Activated naive CD8-positive, alpha-beta T cell treated with anti-CD3 and anti-CD28 coated beads for 36 hours (primary cell): ENCODE measurements around the gene USP6. TPM values are rescaled to one million over a fixed set of nuclear protein-coding genes. Genes with fewer than 3 reads are reported as not detected.
A peak's percentile ranks its signal among the peaks of the same experiment; 100 is the strongest.
"Not testable (repeated sequence)": the region's sequence is repeated elsewhere in the genome, so short reads cannot be mapped to it uniquely, and the experiment has no call there.

ENCODE experiments used
- DNase-seq: peaks from one replicate; pipeline ENCODE4 v3.0.0; 2021
- H3K27ac Mint-ChIP-seq: one replicate; pipeline ENCODE4 v1.8.0; 2022; ENCODE audit warnings: mild to moderate bottlenecking, moderate library complexity, mixed read lengths
- H3K27me3 Mint-ChIP-seq: one replicate; pipeline ENCODE4 v1.8.0; 2022; ENCODE audit warnings: mild to moderate bottlenecking, mixed read lengths
- H3K36me3 Mint-ChIP-seq: one replicate; pipeline ENCODE4 v1.8.0; 2021; ENCODE audit warnings: mild to moderate bottlenecking, mixed read lengths
- H3K4me1 Mint-ChIP-seq: one replicate; pipeline ENCODE4 v1.8.0; 2021; ENCODE audit warnings: mixed read lengths
- H3K4me3 Mint-ChIP-seq: one replicate; pipeline ENCODE4 v1.8.0; 2022; ENCODE audit warnings: mild to moderate bottlenecking, moderate library complexity, mixed read lengths
- H3K9me3 Mint-ChIP-seq: one replicate; pipeline ENCODE4 v1.8.0; 2022; ENCODE audit warnings: mixed read lengths
- total RNA-seq, 2 experiments: library from RNA; stranded (reverse); gene quantifications; one replicate each; pipeline ENCODE4 v1.2.3, GENCODE V29; 2021

The USP6 gene
- total RNA-seq, 2 experiments from 2014 or later: 0.04 to 0.10 TPM

GRCh38 chr17:5111402-5112204, 4.2 kb upstream of the USP6 start, which contains the start of gene ZNF232:
TSS of gene ZNF232 (minus strand) at chr17:5111878. CDS start at chr17:5111822, 56 bp downstream.
- peaks cover 22% of the 10 kb centered on the region for H3K27me3 Mint-ChIP-seq
- peaks cover 6% of the 10 kb centered on the region for H3K9me3 Mint-ChIP-seq
- H3K4me3 Mint-ChIP-seq: peak within 1 kb of the TSS; percentile 82
- DNase-seq: peak; percentile 96
- peak within 1 kb of the TSS; percentile 80 for H3K27ac Mint-ChIP-seq
- peaks cover 25% of the 10 kb centered on the region for H3K4me1 Mint-ChIP-seq
- H3K36me3 Mint-ChIP-seq: peaks cover 78% of the 10 kb centered on the region

DNA sequence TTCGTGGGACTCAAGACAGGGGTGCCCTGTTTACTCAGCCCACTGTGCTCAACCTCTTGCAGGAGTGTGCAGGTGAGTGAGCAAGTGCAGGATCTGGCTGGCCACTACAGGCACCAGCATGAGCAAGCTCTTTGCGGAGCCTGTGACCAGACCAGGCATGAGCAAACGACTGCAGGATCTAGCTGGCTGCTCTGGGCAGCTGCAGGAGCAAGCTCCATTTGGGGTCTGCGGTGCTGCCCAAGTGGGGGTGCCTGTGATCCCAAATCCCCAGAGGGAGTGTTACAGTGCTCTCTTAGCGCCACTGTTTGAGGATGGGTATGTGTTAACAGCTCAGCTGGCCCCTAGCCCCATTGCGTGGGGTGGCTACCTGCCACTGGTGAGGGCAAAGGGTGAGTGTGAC, 2.4 kb downstream of the USP6 start:
- no peak overlapping the region for H3K27ac Mint-ChIP-seq
- H3K4me3 Mint-ChIP-seq: no peak overlapping the region
- peaks cover 3% of the 10 kb centered on the region for H3K9me3 Mint-ChIP-seq
- no peak for DNase-seq
- peaks cover 1% of the 10 kb centered on the region for H3K4me1 Mint-ChIP-seq
- H3K36me3 Mint-ChIP-seq: peaks cover 31% of the 10 kb centered on the region
- peaks cover 54% of the 10 kb centered on the region for H3K27me3 Mint-ChIP-seq

DNA sequence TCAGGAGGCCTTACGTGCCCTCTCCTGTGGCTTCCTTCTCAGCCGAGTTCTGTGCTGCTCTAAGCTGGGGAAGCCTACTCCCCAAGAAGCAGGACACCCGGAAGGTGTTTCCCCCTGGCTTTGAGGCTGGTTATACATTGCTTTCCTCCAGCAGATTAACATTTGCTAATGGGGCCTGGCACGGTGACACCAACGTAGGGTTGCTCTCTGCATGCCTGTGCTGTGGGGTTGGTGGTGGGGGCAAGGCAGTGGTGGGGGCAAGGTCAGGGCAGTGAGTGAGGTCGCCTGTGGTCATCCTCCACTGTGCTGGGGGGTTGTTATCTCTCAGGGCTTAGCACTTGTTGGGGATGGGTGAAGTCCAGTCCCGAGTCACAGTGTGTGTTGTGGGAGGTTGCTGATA, 4.2 kb downstream of the USP6 start:
- no peak for DNase-seq
- Mint-ChIP-seq H3K9me3 (peaks cover 3% of the 10 kb centered on the region), H3K36me3 (peaks cover 12% of the 10 kb centered on the region), H3K4me1 (no peaks in the 10 kb centered on the region), H3K27ac (no peak overlapping the region), H3K27me3 (peaks cover 59% of the 10 kb centered on the region), H3K4me3 (no peak overlapping the region)

GRCh38 chr17:5120436-5121185, 4.8 kb downstream of the USP6 start:
- not testable (repeated sequence) for H3K4me3 Mint-ChIP-seq, H3K4me1 Mint-ChIP-seq, DNase-seq, H3K27ac Mint-ChIP-seq, H3K36me3 Mint-ChIP-seq, H3K9me3 Mint-ChIP-seq
- H3K27me3 Mint-ChIP-seq: peaks cover 53% of the 10 kb centered on the region

DNA sequence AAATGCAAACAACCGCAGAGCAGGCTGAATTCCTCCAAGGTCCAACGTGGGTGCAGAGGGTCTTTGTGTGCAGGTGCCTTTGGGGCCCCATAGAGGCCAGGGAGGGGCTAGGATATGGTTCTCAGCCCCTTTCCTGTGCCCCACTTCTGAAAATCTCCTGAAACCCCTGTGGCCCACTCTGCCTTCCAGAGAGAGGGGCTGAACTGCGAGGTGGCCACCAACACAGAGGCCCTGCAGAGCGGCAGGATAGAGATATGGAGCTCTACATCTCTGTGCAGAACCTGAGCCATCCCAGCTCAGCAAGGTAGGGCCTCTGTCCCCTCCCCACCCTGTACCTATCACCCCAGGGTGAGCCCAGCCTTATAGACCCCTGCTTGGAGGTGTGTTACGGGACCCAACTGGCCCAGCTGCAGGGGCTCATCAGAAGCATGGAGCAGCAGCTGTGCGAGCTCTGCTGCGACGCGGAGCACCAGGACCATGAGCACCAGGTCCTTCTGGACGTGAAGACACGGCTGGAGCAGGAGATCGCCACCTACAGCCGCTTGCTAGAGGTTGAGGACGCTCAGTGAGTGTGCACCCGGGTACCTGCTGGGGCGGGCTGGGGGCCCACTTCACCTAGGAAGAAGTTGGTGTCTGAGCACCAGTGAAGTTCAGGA, 5.5 kb downstream of the USP6 start:
- peak overlapping the region; percentile 16 for H3K4me3 Mint-ChIP-seq
- DNase-seq: no peak

DNA sequence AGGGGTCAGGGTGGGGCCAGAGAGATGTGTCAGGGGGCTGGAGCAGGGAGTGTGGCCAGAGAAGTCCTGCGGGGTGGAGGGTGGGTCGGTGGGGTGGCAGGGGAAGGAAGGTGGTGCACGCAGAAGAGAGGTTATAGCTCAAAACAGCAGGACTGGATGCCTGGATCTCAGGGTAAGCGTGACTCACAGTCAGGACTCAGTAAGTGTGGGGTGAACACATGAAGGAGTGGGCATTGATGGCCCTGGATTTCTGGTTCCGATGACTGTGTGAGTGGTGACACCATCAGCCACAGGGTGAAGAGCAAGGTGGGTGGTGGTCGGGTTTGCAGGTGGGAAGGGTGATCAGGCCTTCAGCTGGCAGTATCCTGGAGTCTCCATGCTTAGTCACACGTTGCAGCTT, 6.2 kb downstream of the USP6 start:
- H3K4me3 Mint-ChIP-seq, H3K4me1 Mint-ChIP-seq, H3K9me3 Mint-ChIP-seq, DNase-seq, H3K36me3 Mint-ChIP-seq, H3K27ac Mint-ChIP-seq: not testable (repeated sequence)
- H3K27me3 Mint-ChIP-seq: peaks cover 50% of the 10 kb centered on the region

More for the DNA sequence above, 5.5 kb downstream of the USP6 start:
- Mint-ChIP-seq H3K9me3 (peaks cover 3% of the 10 kb centered on the region), H3K4me1 (no peaks in the 10 kb centered on the region), H3K27ac (no peak overlapping the region), H3K36me3 (peaks cover 6% of the 10 kb centered on the region), H3K27me3 (peaks cover 54% of the 10 kb centered on the region)

- no peaks in the 10 kb centered on the region for H3K36me3 Mint-ChIP-seq
- DNase-seq: peak; percentile 21
Observed at GRCh38 chr17:5122586-5123342, 6.9 kb downstream of the USP6 start.

DNA sequence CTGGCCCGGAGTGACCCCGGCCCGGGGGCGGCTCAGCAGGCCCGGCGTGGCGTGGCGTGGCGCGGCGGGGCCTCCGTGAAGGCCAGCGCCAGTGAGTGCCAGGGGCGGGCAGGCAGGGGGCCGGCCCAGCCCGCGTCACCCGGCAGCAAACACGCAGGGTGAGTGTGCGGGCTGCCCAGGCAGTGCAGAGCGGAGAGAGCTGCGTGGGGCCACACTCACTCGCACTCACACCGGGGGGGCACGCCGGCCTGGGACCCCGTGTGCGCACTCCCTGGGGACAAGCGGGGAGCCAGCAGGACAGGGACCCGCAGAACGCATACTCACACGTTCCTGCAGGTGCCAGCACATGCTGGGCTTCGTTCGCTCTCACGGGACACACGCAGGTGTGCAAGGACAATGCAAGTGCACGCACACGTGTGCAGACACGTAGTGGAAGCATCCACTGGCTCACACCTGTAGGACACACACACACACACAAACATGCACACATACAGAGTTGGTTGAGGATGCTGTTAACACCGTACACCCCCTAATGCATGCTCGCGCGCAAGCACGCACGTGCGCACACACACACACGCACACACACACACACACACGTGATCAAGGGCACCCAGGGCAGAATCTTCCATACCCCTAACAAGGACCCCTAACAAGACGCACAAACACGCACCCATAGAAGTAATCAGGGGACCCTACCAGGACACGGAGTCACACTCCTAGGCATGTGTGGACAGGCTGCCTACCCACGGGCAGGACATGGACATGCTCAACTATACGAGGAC, 7.7 kb downstream of the USP6 start:
- Mint-ChIP-seq H3K36me3 (no peaks in the 10 kb centered on the region), H3K4me1 (no peaks in the 10 kb centered on the region), H3K9me3 (no peaks in the 10 kb centered on the region), H3K4me3 (no peak overlapping the region), H3K27me3 (peaks cover 40% of the 10 kb centered on the region), H3K27ac (no peak overlapping the region)
- DNase-seq: no peak

More at GRCh38 chr17:5122586-5123342, 6.9 kb downstream of the USP6 start:
- H3K4me3 Mint-ChIP-seq: no peak overlapping the region
- peaks cover 46% of the 10 kb centered on the region for H3K27me3 Mint-ChIP-seq
- no peaks in the 10 kb centered on the region for H3K4me1 Mint-ChIP-seq
- no peak overlapping the region for H3K27ac Mint-ChIP-seq
- peaks cover 1% of the 10 kb centered on the region for H3K9me3 Mint-ChIP-seq

DNA sequence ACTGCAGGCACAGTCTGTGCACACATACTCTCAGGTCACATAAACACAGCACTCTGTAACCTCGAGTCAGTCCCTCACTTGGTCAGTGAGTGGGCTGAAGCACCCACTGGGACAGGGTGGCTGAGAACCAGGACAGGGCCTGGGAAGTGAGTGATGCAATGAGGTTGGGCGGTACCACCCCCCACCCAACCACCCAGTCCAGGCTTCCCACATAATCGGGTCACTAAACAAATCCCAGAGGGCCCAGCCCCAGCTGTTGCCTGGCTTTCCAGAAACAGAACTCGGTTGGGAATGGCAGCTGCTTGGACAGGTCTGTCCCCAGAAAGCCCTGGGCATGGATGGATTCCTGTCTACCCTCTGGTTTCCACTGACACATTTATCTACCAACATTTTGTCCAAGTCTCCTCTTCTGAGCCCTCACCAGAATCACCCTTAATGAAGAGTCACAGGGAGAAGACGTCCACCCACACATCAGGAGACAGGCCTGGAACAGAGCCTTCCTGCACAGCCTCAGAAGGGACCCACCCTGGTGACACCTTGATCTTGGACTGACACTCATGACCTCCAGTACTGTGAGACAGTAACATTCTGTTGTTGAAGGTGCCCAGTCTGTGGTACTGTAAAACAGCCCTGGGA, 8.4 kb downstream of the USP6 start:
- not testable (repeated sequence) for H3K9me3 Mint-ChIP-seq, H3K4me3 Mint-ChIP-seq, H3K4me1 Mint-ChIP-seq, DNase-seq, H3K27ac Mint-ChIP-seq, H3K36me3 Mint-ChIP-seq
- peaks cover 34% of the 10 kb centered on the region for H3K27me3 Mint-ChIP-seq

GRCh38 chr17:5124896-5125295, 9.1 kb downstream of the USP6 start:
- DNase-seq, H3K27ac Mint-ChIP-seq, H3K4me1 Mint-ChIP-seq, H3K4me3 Mint-ChIP-seq, H3K36me3 Mint-ChIP-seq, H3K9me3 Mint-ChIP-seq: not testable (repeated sequence)
- H3K27me3 Mint-ChIP-seq: peaks cover 34% of the 10 kb centered on the region

DNA sequence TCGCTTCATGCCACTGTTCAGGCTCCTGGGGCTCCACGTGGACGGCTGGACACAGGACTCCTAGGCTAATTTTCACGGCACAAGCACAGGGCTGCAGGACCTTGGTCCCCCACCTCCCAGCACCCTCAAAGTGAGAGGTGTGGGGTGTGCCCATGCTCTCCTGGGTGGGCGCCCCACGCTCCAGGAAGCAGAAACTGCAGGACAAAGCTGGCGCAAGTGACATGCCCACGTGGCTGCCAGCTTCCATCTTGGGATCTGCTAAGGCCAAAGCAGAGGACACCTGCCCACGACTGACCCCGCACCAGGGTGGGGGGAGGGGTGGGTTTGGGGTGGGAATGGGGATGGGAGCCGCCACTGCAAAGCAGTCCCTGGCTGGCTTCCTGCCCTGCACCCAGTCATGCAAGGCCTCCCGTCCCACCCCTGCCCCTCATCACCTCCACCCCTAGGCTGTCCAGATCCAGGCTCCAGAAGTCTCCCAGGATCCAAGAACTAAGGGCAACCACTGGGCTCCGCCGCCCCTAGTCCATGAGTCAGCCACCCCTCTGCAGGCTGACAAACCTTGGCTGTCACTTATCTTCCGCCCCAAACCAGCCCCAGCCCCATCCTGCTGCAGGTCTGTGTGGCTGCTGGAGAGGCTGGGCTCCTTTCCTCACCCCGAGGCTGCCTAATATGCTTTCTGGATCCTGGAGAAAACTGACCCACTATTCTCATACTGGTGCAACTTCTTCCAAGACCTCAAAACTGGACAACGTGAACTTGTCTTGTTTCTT, 11.1 kb downstream of the USP6 start:
- no peak for DNase-seq
- H3K36me3 Mint-ChIP-seq: no peaks in the 10 kb centered on the region

DNA sequence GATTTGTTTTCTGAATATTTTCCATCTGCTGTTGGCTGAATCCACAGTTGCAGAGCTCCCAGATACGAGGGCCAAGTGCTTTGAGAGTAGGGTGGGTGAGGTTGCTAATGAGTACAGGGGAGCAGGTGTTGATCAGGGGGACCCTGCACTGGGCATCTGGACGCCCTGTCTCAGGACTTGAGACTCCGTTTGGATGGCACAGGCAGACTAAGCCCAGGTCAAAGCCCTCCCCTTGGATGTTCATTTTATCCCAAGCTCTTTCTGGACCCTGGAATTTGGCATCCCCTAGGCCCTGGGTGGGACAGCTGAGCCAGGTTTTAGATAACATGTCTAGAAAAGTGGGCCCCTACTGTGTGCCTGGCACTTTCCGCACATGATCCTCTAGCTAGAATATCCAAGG, 12.1 kb downstream of the USP6 start:
- Mint-ChIP-seq H3K4me3 (no peak overlapping the region), H3K36me3 (no peaks in the 10 kb centered on the region), H3K9me3 (no peaks in the 10 kb centered on the region), H3K27me3 (peaks cover 24% of the 10 kb centered on the region), H3K4me1 (no peaks in the 10 kb centered on the region), H3K27ac (no peak overlapping the region)
- no peak for DNase-seq

More for the DNA sequence above, 11.1 kb downstream of the USP6 start:
- Mint-ChIP-seq H3K27me3 (peaks cover 28% of the 10 kb centered on the region), H3K27ac (no peak overlapping the region), H3K4me1 (no peaks in the 10 kb centered on the region), H3K4me3 (no peak overlapping the region), H3K9me3 (no peaks in the 10 kb centered on the region)

DNA sequence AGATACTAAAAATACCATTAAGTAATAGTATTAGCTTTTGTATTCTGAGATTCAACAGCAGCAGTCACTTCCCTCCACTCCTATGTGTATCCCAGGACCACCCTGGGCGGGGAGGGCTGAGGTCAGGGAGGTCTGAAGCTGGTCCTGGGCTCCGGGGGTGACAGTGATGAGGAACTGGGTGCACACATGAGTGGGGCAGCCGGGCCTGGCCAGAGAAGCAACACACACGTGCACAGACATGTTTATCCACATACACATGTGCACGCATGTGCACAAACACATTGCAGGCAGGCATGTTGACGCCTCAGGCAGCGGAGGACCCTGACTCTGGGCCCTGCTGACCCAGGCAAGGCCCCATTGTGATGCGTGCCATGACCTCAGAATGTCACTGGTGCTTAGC, 12.6 kb downstream of the USP6 start:
- H3K4me1 Mint-ChIP-seq, H3K9me3 Mint-ChIP-seq, H3K4me3 Mint-ChIP-seq, H3K27ac Mint-ChIP-seq, H3K36me3 Mint-ChIP-seq, DNase-seq: not testable (repeated sequence)
- peaks cover 24% of the 10 kb centered on the region for H3K27me3 Mint-ChIP-seq
